IMR-90 (cell line): ENCODE data around the gene APH1A. TPM values are rescaled to one million over a fixed set of nuclear protein-coding genes. Genes with fewer than 3 reads are reported as not detected.
"Not testable (repeated sequence)": the region's sequence is repeated elsewhere in the genome, so short reads cannot be mapped to it uniquely, and the experiment has no call there.

Source experiments
- ATAC-seq: fragments of 200-7000 bp; cut with Tn5 transposase; 2 replicates; pipeline ENCODE4 v1.9.1; 2020; ENCODE audit warnings: low read depth, mild to moderate bottlenecking, moderate library complexity
- BruUV-seq: library from RNA; stranded (reverse); fragments of 400-500 nt; replicated peaks from 2 replicates; lab custom pipeline; 2021; lab: Mats Ljungman, UMichigan
- CTCF ChIA-PET: fragments of 300-600 bp; formaldehyde crosslinking; extraction: SDS; loops from one replicate; lab custom pipeline; 2021; ENCODE audit warnings: antibody characterized with exemption; lab: Yijun Ruan, JAX
- POLR2A ChIA-PET: fragments of 300-600 bp; sonication (Branson Sonifier 250); formaldehyde crosslinking; loops from one replicate; lab custom pipeline; 2022; ENCODE audit warnings: antibody characterized with exemption; ENCODE audit not compliant: unreplicated experiment; lab: Charles Lee
- DNase-seq: peaks from one replicate; pipeline ENCODE4 v3.0.0; 2013
- H2AFZ ChIP-seq: replicated peaks from 2 replicates; pipeline ENCODE3; 2013; ENCODE audit warnings: low read length, mild to moderate bottlenecking; ENCODE audit not compliant: poor library complexity
- H2AK5ac ChIP-seq: 2 replicates; pipeline ENCODE4 v1.6.1; 2013; ENCODE audit warnings: low read depth, low read length, inconsistent platforms
- H2AK9ac ChIP-seq: replicated peaks from 2 replicates; pipeline ENCODE3; 2013; ENCODE audit warnings: mild to moderate bottlenecking, low read depth, low read length, moderate library complexity; ENCODE audit not compliant: poor library complexity
- H2BK120ac ChIP-seq: 2 replicates; pipeline ENCODE4 v1.6.1; 2013; ENCODE audit warnings: low read depth, low read length, inconsistent platforms
- H2BK15ac ChIP-seq: 3 replicates; pipeline ENCODE4 v1.6.1; 2013; ENCODE audit warnings: low read depth, low read length, inconsistent platforms
- H2BK20ac ChIP-seq: 2 replicates; pipeline ENCODE4 v1.6.1; 2013; ENCODE audit warnings: low read depth, mild to moderate bottlenecking, inconsistent platforms, low read length, moderate library complexity
- H2BK5ac ChIP-seq: 2 replicates; pipeline ENCODE4 v1.6.1; 2013; ENCODE audit warnings: mild to moderate bottlenecking, low read depth, low read length, inconsistent platforms; ENCODE audit not compliant: poor library complexity, severe bottlenecking
- H3K14ac ChIP-seq: replicated peaks from 2 replicates; pipeline ENCODE4 v1.6.1; 2013; ENCODE audit warnings: low read depth, low read length, inconsistent platforms
- H3K18ac ChIP-seq: 2 replicates; pipeline ENCODE4 v1.6.1; 2013; ENCODE audit warnings: low read depth, low read length, control low read depth
- H3K23ac ChIP-seq: 2 replicates; pipeline ENCODE4 v1.6.1; 2013; ENCODE audit warnings: low read depth, low read length, inconsistent platforms
- H3K27ac ChIP-seq: 2 replicates; pipeline ENCODE4 v1.5.1; 2013; ENCODE audit warnings: mild to moderate bottlenecking, control low read depth, low read length; ENCODE audit not compliant: insufficient read depth
- H3K27me3 ChIP-seq: 2 replicates; pipeline ENCODE4 v1.6.1; 2013; ENCODE audit warnings: low read length; ENCODE audit not compliant: control insufficient read depth, insufficient read depth
- H3K36me3 ChIP-seq: 2 replicates; pipeline ENCODE4 v1.6.1; 2013; ENCODE audit warnings: low read length, mixed read lengths; ENCODE audit not compliant: control insufficient read depth, insufficient read depth
- H3K4ac ChIP-seq: 2 replicates; pipeline ENCODE4 v1.6.1; 2013; ENCODE audit warnings: low read depth, low read length, inconsistent platforms
- H3K4me1 ChIP-seq: 2 replicates; pipeline ENCODE4 v1.6.1; 2013; ENCODE audit warnings: low read length, mixed read lengths; ENCODE audit not compliant: control insufficient read depth, insufficient read depth
- H3K4me2 ChIP-seq: 2 replicates; pipeline ENCODE4 v1.6.1; 2013; ENCODE audit warnings: low read depth, mild to moderate bottlenecking, control low read depth, low read length, moderate library complexity
- H3K4me3 ChIP-seq: 2 replicates; pipeline ENCODE4 v1.5.1; 2013; ENCODE audit warnings: low read depth, mild to moderate bottlenecking, control low read depth, low read length, moderate library complexity; ENCODE audit not compliant: insufficient read depth
- H3K56ac ChIP-seq: 2 replicates; pipeline ENCODE4 v1.6.1; 2013; ENCODE audit warnings: low read length, inconsistent platforms; ENCODE audit not compliant: insufficient read depth; ENCODE audit errors: extremely low read depth
- H3K79me1 ChIP-seq, 2 experiments: 2 replicates each; pipeline ENCODE4 v1.6.1; 2013; ENCODE audit warnings: low read length in 2 of 2, inconsistent platforms in 1 of 2, low read depth in 1 of 2
- H3K9ac ChIP-seq: 2 replicates; pipeline ENCODE4 v1.6.1; 2013; ENCODE audit warnings: low read depth, low read length, control low read depth
- H3K9me1 ChIP-seq: 2 replicates; pipeline ENCODE4 v1.6.1; 2013; ENCODE audit warnings: low read length, inconsistent platforms; ENCODE audit not compliant: insufficient read depth
- H3K9me3 ChIP-seq: 2 replicates; pipeline ENCODE4 v1.6.1; 2013; ENCODE audit warnings: low read length; ENCODE audit not compliant: control insufficient read depth, insufficient read depth
- H4K20me1 ChIP-seq: 2 replicates; pipeline ENCODE4 v1.6.1; 2013; ENCODE audit warnings: low read length, inconsistent platforms; ENCODE audit not compliant: insufficient read depth
- H4K5ac ChIP-seq: 2 replicates; pipeline ENCODE4 v1.6.1; 2013; ENCODE audit warnings: mild to moderate bottlenecking, low read depth, low read length, control low read depth
- H4K8ac ChIP-seq, 2 experiments: 2 replicates each; pipeline ENCODE4 v1.6.1; 2013; ENCODE audit warnings: low read depth in 2 of 2, low read length in 2 of 2, control low read depth in 1 of 2, inconsistent platforms in 1 of 2
- H4K91ac ChIP-seq: 2 replicates; pipeline ENCODE4 v1.6.1; 2013; ENCODE audit warnings: low read depth, low read length, inconsistent platforms; ENCODE audit not compliant: insufficient read depth
- WGBS, 2 experiments: methylation state at CpG; one replicate each; pipeline versions ENCODE4 v1.1.5 to v1.1.7; 2013; ENCODE audit warnings: missing lambda C conversion rate in 2 of 2; ENCODE audit not compliant: insufficient read length in 1 of 2; ENCODE audit errors: extremely low coverage in 2 of 2; 5-methylcytosine and 5-hydroxymethylcytosine counted together
- dilution Hi-C: fragments of 300-500 bp; cut with HindIII; formaldehyde crosslinking; loops from one replicate; pipeline ENCODE4 v1.14.3; 2018; ENCODE audit warnings: low sequenced_read_pairs; ENCODE audit not compliant: unreplicated experiment
- in situ Hi-C: fragments of 300-500 bp; cut with MboI; formaldehyde crosslinking; loops from 3 replicates; pipeline ENCODE4 v1.14.3; 2019; ENCODE audit warnings: low sequenced_read_pairs, inconsistent platforms, mixed read lengths
- intact Hi-C: fragments of 100-400 bp; cut with micrococcal nuclease; formaldehyde crosslinking; loops from 2 replicates; pipeline ENCODE4 v1.10.0; 2022
- polyA plus RNA-seq, 3 experiments: library from polyadenylated mRNA; depleted of rRNA; stranded (reverse); fragments of >200 nt; gene quantifications; 2 replicates each; pipeline ENCODE4 v1.2.3, GENCODE V29; 2012; ENCODE audit warnings: low replicate concordance in 1 of 3
- total RNA-seq: library from RNA; depleted of rRNA; stranded (reverse); fragments of >200 nt; gene quantifications from 2 replicates; pipeline ENCODE4 v1.2.3, GENCODE V29; 2012

Gene APH1A
- total and polyA plus RNA-seq, 2 of the 4 experiments (the other 2 are of a cell fraction): 62.0 to 94.2 TPM

DNA sequence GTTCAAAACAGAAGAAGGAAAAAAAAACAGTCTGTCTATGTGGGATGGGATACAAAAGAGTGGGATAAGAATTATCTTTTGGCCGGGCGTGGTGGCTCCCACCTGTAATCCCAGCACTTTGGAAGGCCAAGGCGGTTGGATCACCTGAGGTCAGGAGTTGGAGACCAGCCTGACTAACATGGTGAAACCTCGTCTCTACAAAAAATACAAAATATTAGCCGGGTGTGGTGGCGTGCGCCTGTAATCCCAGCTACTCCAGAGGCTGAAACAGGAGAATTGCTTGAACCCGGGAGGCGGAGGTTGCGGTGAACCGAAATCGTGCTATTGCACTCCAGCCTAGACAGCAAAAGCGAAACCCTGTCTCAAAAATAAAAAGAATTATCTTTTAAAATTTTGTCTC lies 31.6 kb downstream of the APH1A start:
- in situ Hi-C loops, BruUV-seq, DNase-seq, H4K20me1 ChIP-seq, H3K14ac ChIP-seq, H2BK120ac ChIP-seq, H3K18ac ChIP-seq, H3K56ac ChIP-seq, H2AK9ac ChIP-seq, ATAC-seq, H3K9ac ChIP-seq, H2BK15ac ChIP-seq, H3K4me3 ChIP-seq, dilution Hi-C loops, H3K23ac ChIP-seq, POLR2A ChIA-PET, H3K4me1 ChIP-seq, H2AK5ac ChIP-seq, H4K5ac ChIP-seq, H2BK5ac ChIP-seq, H3K4me2 ChIP-seq, H2BK20ac ChIP-seq, H2AFZ ChIP-seq, H3K27me3 ChIP-seq, H3K27ac ChIP-seq, H3K9me1 ChIP-seq, H4K91ac ChIP-seq, H3K36me3 ChIP-seq, H3K9me3 ChIP-seq: not testable (repeated sequence)
- CTCF ChIA-PET: interaction anchor here (1.2 kb wide), 1 partner anchor 19 kb away, joined by 4 read pairs; no protein-coding TSS in a partner anchor
- Histone ChIP-seq H4K8ac (peak overlapping the region in 1 of 2 experiments; percentile 58; a peak in 2 of 4 replicates), H3K4ac (peak overlapping the region; percentile 15; the same call in 1 of the 2 replicates), H3K79me1 (peaks cover 0 to 20% of the 10 kb centered on the region in 2 experiments; a peak in 2 of 4 replicates)
- intact Hi-C loops: loop anchor here (5.0 kb wide), 1 partner anchor 45 kb away; the partner anchor contains the start of gene CIART
- WGBS, 2 experiments: 89% methylated on average over 5 of the region's 13 CpGs; no CpG with 5 or more reads in 1 of the 2 experiments
